ENCODE results near the gene TUFT1. TPM values are rescaled to one million over a fixed set of nuclear protein-coding genes. Genes with fewer than 3 reads are reported as not detected.

Gene TUFT1
- total and polyA plus RNA-seq, 2 of the 8 experiments (the other 6 are each of a cell fraction or from before 2014, with no cell fraction given): 7.3 to 10.4 TPM

DNA sequence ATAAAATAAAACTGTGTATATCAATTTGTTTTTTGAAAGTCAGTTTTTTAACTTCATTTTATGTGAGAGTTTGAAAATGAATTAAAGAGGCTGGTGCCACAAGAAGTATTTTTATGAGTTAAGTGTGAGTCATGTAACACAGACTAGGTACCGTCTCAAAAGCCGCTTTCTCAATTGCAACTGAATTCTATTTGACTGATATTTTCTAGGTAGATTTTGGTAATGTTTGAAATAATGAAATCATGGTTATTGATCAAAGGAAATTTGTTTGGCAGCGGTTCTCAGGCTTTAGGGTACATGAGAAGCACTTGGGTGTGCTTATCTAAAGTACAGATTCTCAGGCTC is 76.4 kb downstream of the TUFT1 start:
- Histone ChIP-seq H4K8ac (ENCODE audit: extremely low read depth, insufficient read depth, low read length) (no peak overlapping the region), H2AK5ac (ENCODE audit: low read depth, low read length) (no peak overlapping the region), H3K23me2 (ENCODE audit: low read depth, low read length) (peaks cover 13% of the 10 kb centered on the region), H3K4ac (replicated peaks; ENCODE audit: insufficient read length, low read depth, low read length) (no peak overlapping the region), H2BK120ac (replicated peaks; ENCODE audit: low read depth, low read length) (no peak overlapping the region), H2BK5ac (ENCODE audit: low read depth, low read length) (no peak overlapping the region), H4K91ac (replicated peaks; ENCODE audit: insufficient read length, low read length) (no peak overlapping the region), H3K56ac (replicated peaks; ENCODE audit: insufficient read length, low read depth, low read length) (no peak overlapping the region), H3K36me3 (ENCODE audit: control insufficient read depth in 2 of 4, insufficient read depth in 4 of 4, low read length in 3 of 4) (peaks cover 0 to 3% (median 0%) of the 10 kb centered on the region in 4 experiments; a peak in 3 of 8 replicates), H3K27ac (ENCODE audit: low read depth, low read length) (no peak overlapping the region), H4K20me1 (replicated peaks in 1 of 2; ENCODE audit: control insufficient read depth in 1 of 2, insufficient read depth in 2 of 2, low read length in 2 of 2) (peaks cover 0 to 1% of the 10 kb centered on the region in 2 experiments), H3K4me2 (ENCODE audit: insufficient read depth in 1 of 2, low read depth in 2 of 2, low read length in 2 of 2) (no peak overlapping the region), H3K4me1 (replicated peaks in 1 of 4; ENCODE audit: control insufficient read depth in 3 of 4, insufficient read depth in 4 of 4, low read length in 3 of 4) (peaks cover 0 to 7% (median 1%) of the 10 kb centered on the region in 4 experiments; a peak in 2 of 7 replicates), H3K14ac (ENCODE audit: insufficient read length) (no peak overlapping the region), H3K9me3 (ENCODE audit: insufficient read depth in 2 of 2, low read depth in 1 of 2, low read length in 1 of 2) (no peaks in the 10 kb centered on the region), H3K4me3 (ENCODE audit: extremely low read depth in 1 of 4, insufficient read depth in 2 of 4, low read depth in 3 of 4, low read length in 4 of 4) (no peak overlapping the region), H3K79me1 (ENCODE audit: low read depth, low read length) (no peaks in the 10 kb centered on the region), H3K23ac (ENCODE audit: insufficient read length) (no peak overlapping the region), H3K18ac (ENCODE audit: extremely low read depth, low read length) (no peak overlapping the region), H2AFZ (ENCODE audit: low read length) (no peak overlapping the region), H2BK15ac (ENCODE audit: low read length) (no peak overlapping the region), H2BK12ac (ENCODE audit: low read depth, low read length) (no peak overlapping the region), H3K27me3 (replicated peaks in 1 of 4; ENCODE audit: control insufficient read depth in 3 of 4, extremely low read depth in 1 of 4, insufficient read depth in 3 of 4, low read length in 3 of 4) (no peaks in the 10 kb centered on the region), H2BK20ac (ENCODE audit: low read length) (no peak overlapping the region), H3K9ac (replicated peaks in 1 of 4; ENCODE audit: extremely low read depth in 1 of 4, low read depth in 3 of 4, low read length in 3 of 4) (no peak overlapping the region), H4K5ac (ENCODE audit: insufficient read length, low read depth, low read length) (no peak overlapping the region), H3K79me2 (ENCODE audit: control insufficient read depth in 1 of 2, insufficient read depth in 2 of 2, low read length in 2 of 2) (peaks cover 0 to 87% of the 10 kb centered on the region in 2 experiments; a peak in 3 of 4 replicates)
- ChIA-PET CTCF (ENCODE audit: partially characterized antibody) (interaction anchor here (0.6 kb wide), 1 partner anchor 50 kb away, joined by 3 read pairs; no protein-coding TSS in a partner anchor), POLR2A (ENCODE audit: partially characterized antibody) (no interaction called here)
- no peak for FAIRE-seq
- TF ChIP-seq, protein P1, sequence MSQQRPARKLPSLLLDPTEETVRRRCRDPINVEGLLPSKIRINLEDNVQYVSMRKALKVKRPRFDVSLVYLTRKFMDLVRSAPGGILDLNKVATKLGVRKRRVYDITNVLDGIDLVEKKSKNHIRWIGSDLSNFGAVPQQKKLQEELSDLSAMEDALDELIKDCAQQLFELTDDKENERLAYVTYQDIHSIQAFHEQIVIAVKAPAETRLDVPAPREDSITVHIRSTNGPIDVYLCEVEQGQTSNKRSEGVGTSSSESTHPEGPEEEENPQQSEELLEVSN (IDR thresholded peaks at IDR 0.05): no peak
- TF ChIP-seq EGR1 (IDR thresholded peaks at IDR 0.05; ENCODE audit: borderline replicate concordance, low read depth, low read length) (no peak), HDAC6 (IDR thresholded peaks at IDR 0.05; ENCODE audit: low read depth, low read length) (no peak), RAD21 (IDR thresholded peaks at IDR 0.05 in 1 of 2, conservative IDR thresholded peaks at IDR 0.05 in 1 of 2; ENCODE audit: low read depth in 2 of 2, low read length in 2 of 2) (no peak), GABPA (IDR thresholded peaks at IDR 0.05; ENCODE audit: borderline replicate concordance, insufficient read depth, low read length) (no peak), POU5F1 (IDR thresholded peaks at IDR 0.05; ENCODE audit: low read depth, low read length) (no peak), BACH1 (IDR thresholded peaks at IDR 0.05; ENCODE audit: low read length) (no peak), GTF2F1 (IDR thresholded peaks at IDR 0.05; ENCODE audit: borderline replicate concordance, low read depth, low read length) (no peak), JUND (IDR thresholded peaks at IDR 0.05; ENCODE audit: low read length) (no peak), CREB1 (IDR thresholded peaks at IDR 0.05) (no peak), KDM1A (IDR thresholded peaks at IDR 0.05; ENCODE audit: borderline replicate concordance, low read length) (no peak), SIRT6 (IDR thresholded peaks at IDR 0.05; ENCODE audit: low read length) (no peak)
- TF ChIP-seq, protein P2, sequence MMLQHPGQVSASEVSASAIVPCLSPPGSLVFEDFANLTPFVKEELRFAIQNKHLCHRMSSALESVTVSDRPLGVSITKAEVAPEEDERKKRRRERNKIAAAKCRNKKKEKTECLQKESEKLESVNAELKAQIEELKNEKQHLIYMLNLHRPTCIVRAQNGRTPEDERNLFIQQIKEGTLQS (IDR thresholded peaks at IDR 0.05; ENCODE audit: insufficient read depth, low read depth, low read length): no peak
- no peak for DNase-seq (ENCODE audit: low read depth in 1 of 2, low spot score in 2 of 2)
- 93% methylated on average over 3 of the region's 3 CpGs; no CpG with 5 or more reads in 1 of the 2 experiments for WGBS, 2 experiments (ENCODE audit: extremely low coverage in 1 of 2, insufficient coverage in 1 of 2, insufficient read length in 1 of 2, insufficient replicate concordance in 2 of 2, low coverage in 1 of 2, low lambda C conversion rate in 2 of 2, missing lambda C conversion rate in 1 of 2)
